Anterior cingulate cortex (tissue), 58 donors: ENCODE measurements around the gene FRMD4A.
A peak's percentile ranks its signal among the peaks of the same experiment; 100 is the strongest.

Experiments
- DNase-seq, 58 donors: peaks; one replicate each; lab custom pipeline; 2025; lab: John Stamatoyannopoulos, UW

FRMD4A gene

GRCh38 chr10:13657101-13657680, 673.5 kb downstream of the FRMD4A start:
- DNase-seq: no peak

- no peak for DNase-seq
These were observed 674.2 kb downstream of the FRMD4A start for GRCh38 chr10:13656337-13657100.

GRCh38 chr10:13654846-13655245, 675.9 kb downstream of the FRMD4A start:
- no peak for DNase-seq

GRCh38 chr10:13654118-13654830, 676.5 kb downstream of the FRMD4A start:
- no peak for DNase-seq

GRCh38 chr10:13652860-13653259, 677.9 kb downstream of the FRMD4A start:
- no peak for DNase-seq

GRCh38 chr10:13651969-13652720, 678.6 kb downstream of the FRMD4A start:
- DNase-seq: no peak

- no peak for DNase-seq
These were observed 679.8 kb downstream of the FRMD4A start for GRCh38 chr10:13650961-13651360.

- DNase-seq: no peak
These were observed 680.7 kb downstream of the FRMD4A start for GRCh38 chr10:13649844-13650520.

- DNase-seq: no peak
These were observed 682.3 kb downstream of the FRMD4A start for GRCh38 chr10:13648425-13648824.

- DNase-seq: no peak
These were observed 685.9 kb downstream of the FRMD4A start for GRCh38 chr10:13644866-13645265.

- no peak for DNase-seq
These were observed 687.7 kb downstream of the FRMD4A start for GRCh38 chr10:13643016-13643415.

GRCh38 chr10:13642293-13642692, 688.4 kb downstream of the FRMD4A start:
- no peak for DNase-seq

GRCh38 chr10:13637894-13638293, 692.8 kb downstream of the FRMD4A start:
- no peak for DNase-seq

GRCh38 chr10:13637303-13637856, 693.3 kb downstream of the FRMD4A start:
- no peak for DNase-seq

GRCh38 chr10:13636776-13637175, 693.9 kb downstream of the FRMD4A start:
- DNase-seq: no peak

GRCh38 chr10:13634207-13634606, 696.5 kb downstream of the FRMD4A start:
- peak in 1 of 58 donors; percentile 23 for DNase-seq

GRCh38 chr10:13633689-13634088, 697.0 kb downstream of the FRMD4A start:
- DNase-seq: peak in 20 of 58 donors; percentile 7 to 64 (median 29)

GRCh38 chr10:13632884-13633440, 697.8 kb downstream of the FRMD4A start:
- no peak for DNase-seq

- no peak for DNase-seq
These were observed 698.3 kb downstream of the FRMD4A start for GRCh38 chr10:13632440-13632839.

- peak in 2 of 58 donors; percentile 10 to 16 for DNase-seq
These were observed 699.1 kb downstream of the FRMD4A start for GRCh38 chr10:13631594-13631993.
